ENCODE results near the gene KLHL4.
"Not testable (repeated sequence)": the region's sequence is repeated elsewhere in the genome, so short reads cannot be mapped to it uniquely, and the experiment has no call there.

Gene KLHL4

GRCh38 chrX:87517571-87518141, at the start of gene KLHL4:
KLHL4 (plus strand) TSS chrX:87517802; CDS start chrX:87517894, 92 bp downstream.
- Histone ChIP-seq H3K9me3 (no peaks in the 10 kb centered on the region), H3K36me3 (replicated peaks) (no peaks in the 10 kb centered on the region), H3K4me1 (0 out of 2 replicates have a peak, but pooled peaks cover 3% of the 10 kb centered on the region), H3K4me3 (no peak within 1 kb of the TSS), H3K27me3 (ENCODE audit: low read depth) (no peaks in the 10 kb centered on the region)
- peak; percentile 41 to 43 for DNase-seq (ENCODE audit: low spot score in 2 of 2)
- in situ Hi-C loops (cut with MboI; ENCODE audit: low sequenced_read_pairs) = no loop called here

GRCh38 chrX:87468941-87469340, 48.7 kb upstream of the KLHL4 start:
- no peak for DNase-seq (ENCODE audit: low spot score in 2 of 2)
- no peaks in the 10 kb centered on the region for H3K27me3 ChIP-seq (ENCODE audit: low read depth)
- no peaks in the 10 kb centered on the region for H3K9me3 ChIP-seq
- no peaks in the 10 kb centered on the region for H3K36me3 ChIP-seq (replicated peaks)
- no peaks in the 10 kb centered on the region for H3K4me1 ChIP-seq
- no peak overlapping the region for H3K4me3 ChIP-seq
- in situ Hi-C loops (cut with MboI; ENCODE audit: low sequenced_read_pairs) = no loop called here

GRCh38 chrX:87475793-87476192, 41.8 kb upstream of the KLHL4 start:
- Histone ChIP-seq H3K27me3 (ENCODE audit: low read depth) (no peaks in the 10 kb centered on the region), H3K4me3 (no peak overlapping the region), H3K36me3 (replicated peaks) (no peaks in the 10 kb centered on the region), H3K9me3 (no peaks in the 10 kb centered on the region), H3K4me1 (no peaks in the 10 kb centered on the region)
- DNase-seq (ENCODE audit: low spot score in 2 of 2) = no peak
- in situ Hi-C loops (cut with MboI; ENCODE audit: low sequenced_read_pairs) = no loop called here

- H3K36me3 ChIP-seq (replicated peaks); H3K9me3 ChIP-seq; H3K4me1 ChIP-seq; H3K27me3 ChIP-seq (ENCODE audit: low read depth); in situ Hi-C loops (cut with MboI; ENCODE audit: low sequenced_read_pairs); DNase-seq (ENCODE audit: low spot score in 2 of 2); H3K4me3 ChIP-seq: not testable (repeated sequence)
Measured at GRCh38 chrX:87478703-87479102, 38.9 kb upstream of the KLHL4 start.

- Histone ChIP-seq H3K4me1 (no peaks in the 10 kb centered on the region), H3K4me3 (no peak overlapping the region), H3K27me3 (ENCODE audit: low read depth) (no peaks in the 10 kb centered on the region), H3K9me3 (no peaks in the 10 kb centered on the region), H3K36me3 (replicated peaks) (no peaks in the 10 kb centered on the region)
- DNase-seq (ENCODE audit: low spot score in 2 of 2) = no peak
- in situ Hi-C loops (cut with MboI; ENCODE audit: low sequenced_read_pairs) = no loop called here
Measured at GRCh38 chrX:87489071-87489470, 28.5 kb upstream of the KLHL4 start.

GRCh38 chrX:87515836-87516235, 1.8 kb upstream of the KLHL4 start:
- DNase-seq (ENCODE audit: low spot score in 2 of 2) = no peak

GRCh38 chrX:87516717-87517121, 883 bp upstream of the KLHL4 start:
- DNase-seq (ENCODE audit: low spot score in 2 of 2) = no peak
- in situ Hi-C loops (cut with MboI; ENCODE audit: low sequenced_read_pairs) = no loop called here
- Histone ChIP-seq H3K4me1 (0 out of 2 replicates have a peak, but pooled peaks cover 3% of the 10 kb centered on the region), H3K27me3 (ENCODE audit: low read depth) (no peaks in the 10 kb centered on the region), H3K9me3 (no peaks in the 10 kb centered on the region), H3K36me3 (replicated peaks) (no peaks in the 10 kb centered on the region), H3K4me3 (no peak overlapping the region)

More at GRCh38 chrX:87515836-87516235, 1.8 kb upstream of the KLHL4 start:
- Histone ChIP-seq H3K9me3 (no peaks in the 10 kb centered on the region), H3K4me3 (no peak overlapping the region), H3K36me3 (replicated peaks) (no peaks in the 10 kb centered on the region), H3K4me1 (0 out of 2 replicates have a peak, but pooled peaks cover 3% of the 10 kb centered on the region), H3K27me3 (ENCODE audit: low read depth) (no peaks in the 10 kb centered on the region)
- in situ Hi-C loops (cut with MboI; ENCODE audit: low sequenced_read_pairs) = no loop called here

- Histone ChIP-seq H3K9me3 (no peaks in the 10 kb centered on the region), H3K36me3 (replicated peaks) (no peaks in the 10 kb centered on the region), H3K4me1 (0 out of 2 replicates have a peak, but pooled peaks cover 3% of the 10 kb centered on the region), H3K27me3 (ENCODE audit: low read depth) (no peaks in the 10 kb centered on the region), H3K4me3 (no peak overlapping the region)
- DNase-seq (ENCODE audit: low spot score in 2 of 2) = no peak
- in situ Hi-C loops (cut with MboI; ENCODE audit: low sequenced_read_pairs) = no loop called here
Measured at GRCh38 chrX:87518504-87518903, 902 bp downstream of the KLHL4 start.

- no peak for DNase-seq (ENCODE audit: low spot score in 2 of 2)
- Histone ChIP-seq H3K27me3 (ENCODE audit: low read depth) (no peaks in the 10 kb centered on the region), H3K9me3 (no peaks in the 10 kb centered on the region)
Measured at GRCh38 chrX:87525771-87526229, 8.2 kb downstream of the KLHL4 start.

GRCh38 chrX:87526281-87526680, 8.7 kb downstream of the KLHL4 start:
- no peaks in the 10 kb centered on the region for H3K4me1 ChIP-seq
- H3K9me3 ChIP-seq = no peaks in the 10 kb centered on the region
- in situ Hi-C loops (cut with MboI; ENCODE audit: low sequenced_read_pairs) = no loop called here
- no peak for DNase-seq (ENCODE audit: low spot score in 2 of 2)
- no peak overlapping the region for H3K4me3 ChIP-seq
- no peaks in the 10 kb centered on the region for H3K36me3 ChIP-seq (replicated peaks)
- no peaks in the 10 kb centered on the region for H3K27me3 ChIP-seq (ENCODE audit: low read depth)

More at GRCh38 chrX:87525771-87526229, 8.2 kb downstream of the KLHL4 start:
- Histone ChIP-seq H3K4me3 (no peak overlapping the region), H3K4me1 (no peaks in the 10 kb centered on the region), H3K36me3 (replicated peaks) (no peaks in the 10 kb centered on the region)
- in situ Hi-C loops (cut with MboI; ENCODE audit: low sequenced_read_pairs) = no loop called here

- H3K27me3 ChIP-seq (ENCODE audit: low read depth) = no peaks in the 10 kb centered on the region
- in situ Hi-C loops (cut with MboI; ENCODE audit: low sequenced_read_pairs) = no loop called here
- DNase-seq (ENCODE audit: low spot score in 2 of 2) = no peak
- H3K9me3 ChIP-seq = no peaks in the 10 kb centered on the region
- H3K36me3 ChIP-seq (replicated peaks) = no peaks in the 10 kb centered on the region
- no peaks in the 10 kb centered on the region for H3K4me1 ChIP-seq
- no peak overlapping the region for H3K4me3 ChIP-seq
Measured at GRCh38 chrX:87528487-87528886, 10.9 kb downstream of the KLHL4 start.

- DNase-seq (ENCODE audit: low spot score in 2 of 2) = no peak
- H3K4me3 ChIP-seq = no peak overlapping the region
- H3K36me3 ChIP-seq (replicated peaks) = no peaks in the 10 kb centered on the region
- H3K9me3 ChIP-seq = no peaks in the 10 kb centered on the region
- no peaks in the 10 kb centered on the region for H3K4me1 ChIP-seq
- in situ Hi-C loops (cut with MboI; ENCODE audit: low sequenced_read_pairs) = no loop called here
- 0 out of 2 replicates have a peak, but pooled peaks cover 6% of the 10 kb centered on the region for H3K27me3 ChIP-seq (ENCODE audit: low read depth)
Measured at GRCh38 chrX:87571964-87572363, 54.4 kb downstream of the KLHL4 start.

- Histone ChIP-seq H3K36me3 (replicated peaks) (no peaks in the 10 kb centered on the region), H3K9me3 (no peaks in the 10 kb centered on the region), H3K4me3 (no peak overlapping the region), H3K4me1 (no peaks in the 10 kb centered on the region), H3K27me3 (ENCODE audit: low read depth) (peaks cover 6% of the 10 kb centered on the region; the same call in 1 of the 2 replicates)
- DNase-seq (ENCODE audit: low spot score in 2 of 2) = no peak
- in situ Hi-C loops (cut with MboI; ENCODE audit: low sequenced_read_pairs) = no loop called here
Measured at GRCh38 chrX:87572901-87573300, 55.3 kb downstream of the KLHL4 start.

- no peaks in the 10 kb centered on the region for H3K36me3 ChIP-seq (replicated peaks)
- in situ Hi-C loops (cut with MboI; ENCODE audit: low sequenced_read_pairs) = no loop called here
- H3K9me3 ChIP-seq = no peaks in the 10 kb centered on the region
- no peaks in the 10 kb centered on the region for H3K4me1 ChIP-seq
- no peak overlapping the region for H3K4me3 ChIP-seq
- no peak for DNase-seq (ENCODE audit: low spot score in 2 of 2)
- H3K27me3 ChIP-seq (ENCODE audit: low read depth) = peaks cover 4% of the 10 kb centered on the region; the same call in 1 of the 2 replicates
Measured at GRCh38 chrX:87578978-87579377, 61.4 kb downstream of the KLHL4 start.

GRCh38 chrX:87580862-87581261, 63.3 kb downstream of the KLHL4 start:
- no peak overlapping the region for H3K4me3 ChIP-seq
- H3K36me3 ChIP-seq (replicated peaks) = no peaks in the 10 kb centered on the region
- H3K27me3 ChIP-seq (ENCODE audit: low read depth) = no peaks in the 10 kb centered on the region; the same call in 1 of the 2 replicates
- no peak for DNase-seq (ENCODE audit: low spot score in 2 of 2)
- H3K9me3 ChIP-seq = no peaks in the 10 kb centered on the region
- in situ Hi-C loops (cut with MboI; ENCODE audit: low sequenced_read_pairs) = no loop called here
- H3K4me1 ChIP-seq = no peaks in the 10 kb centered on the region

All from HAP-1 (cell line).